GM23338 (cell line): ENCODE data around the gene CDC42BPG. TPM values are rescaled to one million over a fixed set of nuclear protein-coding genes. Genes with fewer than 3 reads are reported as not detected.

Source experiments
- ATAC-seq: fragments of 200-7000 bp; cut with Tn5 transposase; 3 replicates; pipeline ENCODE4 v1.9.1; 2020
- DNase-seq: peaks from one replicate; pipeline ENCODE4 v3.0.0-alpha.2; 2015; ENCODE audit warnings: low spot score
- H2AFZ ChIP-seq: fragments of 200-600 bp; sonication (generic); 2 replicates; pipeline ENCODE4 v1.8.0; 2016; ENCODE audit warnings: antibody characterized with exemption, mild to moderate bottlenecking, moderate library complexity
- H3F3A ChIP-seq: fragments of 200-600 bp; sonication (generic); replicated peaks from 2 replicates; pipeline ENCODE4 v1.8.0; 2017; ENCODE audit warnings: antibody characterized with exemption, mixed run types, low read depth
- H3K27ac ChIP-seq: fragments of 200-600 bp; sonication (generic); 2 replicates; pipeline ENCODE4 v1.6.1; 2016; ENCODE audit warnings: low read depth
- H3K27me3 ChIP-seq: fragments of 200-600 bp; sonication (generic); 2 replicates; pipeline ENCODE4 v1.8.0; 2016; ENCODE audit warnings: mild to moderate bottlenecking, mixed run types, moderate library complexity; ENCODE audit not compliant: insufficient read depth
- H3K36me3 ChIP-seq: fragments of 200-600 bp; sonication (generic); 2 replicates; pipeline ENCODE4 v1.8.0; 2016; ENCODE audit warnings: mild to moderate bottlenecking; ENCODE audit not compliant: insufficient read depth
- H3K4me1 ChIP-seq: fragments of 200-600 bp; sonication (generic); 2 replicates; pipeline ENCODE4 v1.8.0; 2016; ENCODE audit warnings: mild to moderate bottlenecking, moderate library complexity; ENCODE audit not compliant: insufficient read depth
- H3K4me2 ChIP-seq: fragments of 200-600 bp; sonication (generic); 2 replicates; pipeline ENCODE4 v1.7.1; 2017; ENCODE audit warnings: mixed run types
- H3K4me3 ChIP-seq: fragments of 200-600 bp; sonication (generic); 2 replicates; pipeline ENCODE4 v1.6.1; 2016; ENCODE audit warnings: mixed run types
- H3K79me2 ChIP-seq: fragments of 200-600 bp; sonication (generic); replicated peaks from 2 replicates; pipeline ENCODE4 v1.8.0; 2017; ENCODE audit warnings: mild to moderate bottlenecking; ENCODE audit not compliant: insufficient read depth
- H3K9me2 ChIP-seq: fragments of 200-600 bp; sonication (generic); 2 replicates; pipeline ENCODE4 v1.8.0; 2017; ENCODE audit not compliant: insufficient read depth
- H4K20me1 ChIP-seq: fragments of 200-600 bp; sonication (generic); replicated peaks from 2 replicates; pipeline ENCODE4 v1.8.0; 2017; ENCODE audit warnings: mild to moderate bottlenecking; ENCODE audit not compliant: insufficient read depth
- H3K27ac Mint-ChIP-seq: 2 replicates; pipeline ENCODE4 v1.8.0; 2020; ENCODE audit warnings: inconsistent platforms, mild to moderate bottlenecking, moderate library complexity, mixed read lengths
- H3K27me3 Mint-ChIP-seq: 3 replicates; pipeline ENCODE4 v1.8.0; 2022; ENCODE audit warnings: low read depth, mild to moderate bottlenecking, moderate library complexity, mixed read lengths, inconsistent platforms; ENCODE audit not compliant: insufficient read depth, poor library complexity
- H3K36me3 Mint-ChIP-seq: 3 replicates; pipeline ENCODE4 v1.8.0; 2021; ENCODE audit warnings: low read depth, mild to moderate bottlenecking, inconsistent platforms, moderate library complexity, mixed read lengths
- H3K4me1 Mint-ChIP-seq: 3 replicates; pipeline ENCODE4 v1.8.0; 2020; ENCODE audit warnings: mild to moderate bottlenecking, inconsistent platforms, mixed read lengths
- H3K4me3 Mint-ChIP-seq: 3 replicates; pipeline ENCODE4 v1.8.0; 2021; ENCODE audit warnings: moderate library complexity, mild to moderate bottlenecking, inconsistent platforms, mixed read lengths
- H3K9me3 Mint-ChIP-seq: 3 replicates; pipeline ENCODE4 v1.8.0; 2020; ENCODE audit warnings: moderate library complexity, mild to moderate bottlenecking, inconsistent platforms, mixed read lengths
- STAT1 ChIP-seq: IDR thresholded peaks from one replicate; pipeline ENCODE4 v1.6.1; 2016; ENCODE audit warnings: antibody characterized with exemption; ENCODE audit not compliant: unreplicated experiment
- ZNF462 ChIP-seq: fragments of 250-450 bp; sonication (Bioruptor Pico); IDR thresholded peaks from 2 replicates; pipeline ENCODE4 v1.5.0; 2020; ENCODE audit warnings: mild to moderate bottlenecking, moderate library complexity
- polyA plus RNA-seq: library from polyadenylated mRNA; unstranded; fragments of >200 nt; fragmentation: Nextera tagmentation; extraction: Ambion mirVana; gene quantifications from 2 replicates; pipeline ENCODE4 v1.2.1, GENCODE V29; 2016
- total RNA-seq: library from RNA; depleted of rRNA; stranded (reverse); fragments of >200 nt; shearing (Covaris generic); gene quantifications from 2 replicates; pipeline ENCODE4 v1.2.3, GENCODE V29; 2014
- TF ChIP-seq, protein P1 (sequence below), 2 experiments: fragments of 200-600 bp in 1 of 2; sonication (generic) in 1 of 2; conservative IDR thresholded peaks; 2 replicates each; pipeline versions ENCODE4 v1.5.1 to v1.6.1; 2016 to 2017; ENCODE audit warnings: antibody characterized with exemption in 2 of 2, low read depth in 2 of 2, mild to moderate bottlenecking in 2 of 2, moderate library complexity in 1 of 2
- TF ChIP-seq, protein P2 (sequence below): IDR thresholded peaks from one replicate; pipeline ENCODE4 v1.6.1; 2018; ENCODE audit warnings: antibody characterized with exemption; ENCODE audit not compliant: unreplicated experiment

CDC42BPG gene
- total and polyA plus RNA-seq, 2 experiments from 2014 or later, result 2.3 to 11.6 TPM

GRCh38 chr11:64848826-64849597, 4.6 kb upstream of the CDC42BPG start:
- Histone ChIP-seq H3K27ac (no peak overlapping the region), H3K4me1 (peaks cover 9% of the 10 kb centered on the region), H3K4me2 (no peak overlapping the region), H4K20me1 (no peaks in the 10 kb centered on the region), H3K79me2 (no peaks in the 10 kb centered on the region), H3K4me3 (no peak overlapping the region), H3F3A (no peaks in the 10 kb centered on the region), H3K36me3 (no peaks in the 10 kb centered on the region), H2AFZ (peak overlapping the region; percentile 85), H3K9me2 (no peaks in the 10 kb centered on the region), H3K27me3 (no peaks in the 10 kb centered on the region)
- H3K4me3 Mint-ChIP-seq, result no peak overlapping the region; the same call in 2 of the 3 replicates
- ATAC-seq (peak; percentile 26), DNase-seq (peak; percentile 79)
- no peaks in the 10 kb centered on the region for H3K36me3 Mint-ChIP-seq
- no peak overlapping the region for H3K27ac Mint-ChIP-seq
- no peaks in the 10 kb centered on the region for H3K9me3 Mint-ChIP-seq
- H3K27me3 Mint-ChIP-seq, result peaks cover 15% of the 10 kb centered on the region
- no peak for TF ChIP-seq ZNF462 (CRISPR knock-in tag)
- TF ChIP-seq, protein P1, sequence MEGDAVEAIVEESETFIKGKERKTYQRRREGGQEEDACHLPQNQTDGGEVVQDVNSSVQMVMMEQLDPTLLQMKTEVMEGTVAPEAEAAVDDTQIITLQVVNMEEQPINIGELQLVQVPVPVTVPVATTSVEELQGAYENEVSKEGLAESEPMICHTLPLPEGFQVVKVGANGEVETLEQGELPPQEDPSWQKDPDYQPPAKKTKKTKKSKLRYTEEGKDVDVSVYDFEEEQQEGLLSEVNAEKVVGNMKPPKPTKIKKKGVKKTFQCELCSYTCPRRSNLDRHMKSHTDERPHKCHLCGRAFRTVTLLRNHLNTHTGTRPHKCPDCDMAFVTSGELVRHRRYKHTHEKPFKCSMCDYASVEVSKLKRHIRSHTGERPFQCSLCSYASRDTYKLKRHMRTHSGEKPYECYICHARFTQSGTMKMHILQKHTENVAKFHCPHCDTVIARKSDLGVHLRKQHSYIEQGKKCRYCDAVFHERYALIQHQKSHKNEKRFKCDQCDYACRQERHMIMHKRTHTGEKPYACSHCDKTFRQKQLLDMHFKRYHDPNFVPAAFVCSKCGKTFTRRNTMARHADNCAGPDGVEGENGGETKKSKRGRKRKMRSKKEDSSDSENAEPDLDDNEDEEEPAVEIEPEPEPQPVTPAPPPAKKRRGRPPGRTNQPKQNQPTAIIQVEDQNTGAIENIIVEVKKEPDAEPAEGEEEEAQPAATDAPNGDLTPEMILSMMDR (conservative IDR thresholded peaks at IDR 0.05; ENCODE audit: low read depth in 2 of 2), result peak; percentile 56 to 82
- TF ChIP-seq, protein P2, sequence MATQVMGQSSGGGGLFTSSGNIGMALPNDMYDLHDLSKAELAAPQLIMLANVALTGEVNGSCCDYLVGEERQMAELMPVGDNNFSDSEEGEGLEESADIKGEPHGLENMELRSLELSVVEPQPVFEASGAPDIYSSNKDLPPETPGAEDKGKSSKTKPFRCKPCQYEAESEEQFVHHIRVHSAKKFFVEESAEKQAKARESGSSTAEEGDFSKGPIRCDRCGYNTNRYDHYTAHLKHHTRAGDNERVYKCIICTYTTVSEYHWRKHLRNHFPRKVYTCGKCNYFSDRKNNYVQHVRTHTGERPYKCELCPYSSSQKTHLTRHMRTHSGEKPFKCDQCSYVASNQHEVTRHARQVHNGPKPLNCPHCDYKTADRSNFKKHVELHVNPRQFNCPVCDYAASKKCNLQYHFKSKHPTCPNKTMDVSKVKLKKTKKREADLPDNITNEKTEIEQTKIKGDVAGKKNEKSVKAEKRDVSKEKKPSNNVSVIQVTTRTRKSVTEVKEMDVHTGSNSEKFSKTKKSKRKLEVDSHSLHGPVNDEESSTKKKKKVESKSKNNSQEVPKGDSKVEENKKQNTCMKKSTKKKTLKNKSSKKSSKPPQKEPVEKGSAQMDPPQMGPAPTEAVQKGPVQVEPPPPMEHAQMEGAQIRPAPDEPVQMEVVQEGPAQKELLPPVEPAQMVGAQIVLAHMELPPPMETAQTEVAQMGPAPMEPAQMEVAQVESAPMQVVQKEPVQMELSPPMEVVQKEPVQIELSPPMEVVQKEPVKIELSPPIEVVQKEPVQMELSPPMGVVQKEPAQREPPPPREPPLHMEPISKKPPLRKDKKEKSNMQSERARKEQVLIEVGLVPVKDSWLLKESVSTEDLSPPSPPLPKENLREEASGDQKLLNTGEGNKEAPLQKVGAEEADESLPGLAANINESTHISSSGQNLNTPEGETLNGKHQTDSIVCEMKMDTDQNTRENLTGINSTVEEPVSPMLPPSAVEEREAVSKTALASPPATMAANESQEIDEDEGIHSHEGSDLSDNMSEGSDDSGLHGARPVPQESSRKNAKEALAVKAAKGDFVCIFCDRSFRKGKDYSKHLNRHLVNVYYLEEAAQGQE, result no peak
- no peak for TF ChIP-seq STAT1
- H3K4me1 Mint-ChIP-seq, result peaks cover 22% of the 10 kb centered on the region
